Right ventricle myocardium superior (tissue), 1 donor: ENCODE measurements around the gene CRYBA1. TPM values are rescaled to one million over a fixed set of nuclear protein-coding genes. Genes with fewer than 3 reads are reported as not detected.
"Not testable (repeated sequence)": the region's sequence is repeated elsewhere in the genome, so short reads cannot be mapped to it uniquely, and the experiment has no call there.

Experiments used
- ATAC-seq: fragments of 200-7000 bp; cut with Tn5 transposase; one replicate; pipeline ENCODE4 v1.9.1; 2020; ENCODE audit warnings: mild to moderate bottlenecking; ENCODE audit not compliant: poor library complexity
- DNase-seq: peaks from one replicate; pipeline ENCODE4 v3.0.0-alpha.2; 2020
- intact Hi-C: fragments of 100-400 bp; cut with DNase I; formaldehyde crosslinking; loops from one replicate; pipeline ENCODE4 v1.11.2; 2022
- total RNA-seq: library from RNA; stranded (reverse); fragmentation: NEBNext Ultra II Directional; extraction: Animal tissue kit (Norgen Biotek cat#: 25700); gene quantifications from one replicate; pipeline ENCODE4 v1.2.1, GENCODE V29; 2021
- donor health status: DM: no; HTN: yes; CAD: no; lungs with severe emphysema.

CRYBA1 gene
- total RNA-seq, 1 donor from 2014 or later = not detected

GRCh38 chr17:29257756-29258155 is 11.1 kb downstream of the CRYBA1 start:
- intact Hi-C loops = no loop called here
- ATAC-seq = no peak

GRCh38 chr17:29263916-29264315 is 17.3 kb downstream of the CRYBA1 start:
- DNase-seq = no peak
- no peak for ATAC-seq
- intact Hi-C loops = no loop called here

More at GRCh38 chr17:29257756-29258155, 11.1 kb downstream of the CRYBA1 start:
- DNase-seq = no peak

- DNase-seq, intact Hi-C loops, ATAC-seq: not testable (repeated sequence)
These were observed 25.3 kb downstream of the CRYBA1 start for GRCh38 chr17:29271980-29272379.

- ATAC-seq (no peak), DNase-seq (no peak)
- intact Hi-C loops = no loop called here
These were observed 27.3 kb downstream of the CRYBA1 start for GRCh38 chr17:29273924-29274323.

GRCh38 chr17:29278692-29279091 is 32.0 kb downstream of the CRYBA1 start:
- intact Hi-C loops = no loop called here
- ATAC-seq (no peak), DNase-seq (no peak)

GRCh38 chr17:29279397-29280070 is 32.9 kb downstream of the CRYBA1 start:
- ATAC-seq (no peak), DNase-seq (no peak)
- intact Hi-C loops = no loop called here

- DNase-seq (no peak), ATAC-seq (no peak)
- intact Hi-C loops = no loop called here
These were observed 36.8 kb downstream of the CRYBA1 start for GRCh38 chr17:29283496-29283895.

- DNase-seq = no peak
- intact Hi-C loops = no loop called here
- no peak for ATAC-seq
These were observed 37.3 kb downstream of the CRYBA1 start for GRCh38 chr17:29283961-29284360.

- intact Hi-C loops = loop anchor here (5.0 kb wide), 1 partner anchor 143 kb away; no protein-coding TSS in a partner anchor
- no peak for DNase-seq
- no peak for ATAC-seq
These were observed 43.2 kb downstream of the CRYBA1 start for GRCh38 chr17:29289852-29290251.

- no peak for ATAC-seq
- no peak for DNase-seq
- intact Hi-C loops = loop anchor here (5.0 kb wide), 1 partner anchor 144 kb away; no protein-coding TSS in a partner anchor
These were observed 44.6 kb downstream of the CRYBA1 start for GRCh38 chr17:29291163-29291752.

- intact Hi-C loops = loop anchor here (5.0 kb wide), 1 partner anchor 145 kb away; no protein-coding TSS in a partner anchor
- DNase-seq = peak; percentile 81
These were observed 45.7 kb downstream of the CRYBA1 start for GRCh38 chr17:29292071-29292991.

GRCh38 chr17:29292992-29293889 is 46.6 kb downstream of the CRYBA1 start:
- ATAC-seq (peak; percentile 47), DNase-seq (peak; percentile 79)
- intact Hi-C loops = loop anchor here (5.0 kb wide), 1 partner anchor 146 kb away; no protein-coding TSS in a partner anchor

More at GRCh38 chr17:29292071-29292991, 45.7 kb downstream of the CRYBA1 start:
- peak; percentile 9 for ATAC-seq

GRCh38 chr17:29293890-29294579 is 47.4 kb downstream of the CRYBA1 start, which contains the start of gene NUFIP2:
TSS of gene NUFIP2 (minus strand) at chr17:29294148. CDS start at chr17:29294059, 89 bp downstream.
- intact Hi-C loops = loop anchor here (5.0 kb wide), 1 partner anchor 147 kb away; no protein-coding TSS in a partner anchor
- DNase-seq (peak; percentile 100), ATAC-seq (peak; percentile 93)

- intact Hi-C loops = loop anchor here (5.0 kb wide), 1 partner anchor 147 kb away; no protein-coding TSS in a partner anchor
- no peak for DNase-seq
- ATAC-seq = no peak
These were observed 47.9 kb downstream of the CRYBA1 start for GRCh38 chr17:29294580-29294900.

- DNase-seq (no peak), ATAC-seq (no peak)
- intact Hi-C loops = no loop called here
These were observed 48.8 kb downstream of the CRYBA1 start for GRCh38 chr17:29295420-29295819.

GRCh38 chr17:29299031-29299430 is 52.4 kb downstream of the CRYBA1 start:
- intact Hi-C loops = no loop called here
- DNase-seq (no peak), ATAC-seq (no peak)

GRCh38 chr17:29303386-29303785 is 56.7 kb downstream of the CRYBA1 start:
- ATAC-seq (no peak), DNase-seq (no peak)
- intact Hi-C loops = no loop called here
